NK-92 (cell line): ENCODE data around the gene DOCK7.
"Not testable (repeated sequence)": the region's sequence is repeated elsewhere in the genome, so short reads cannot be mapped to it uniquely, and the experiment has no call there.

Experiments
- DNase-seq: peaks from one replicate; lab custom pipeline; 2025; ENCODE audit not compliant: unreplicated experiment; lab: John Stamatoyannopoulos, UW

The DOCK7 gene

GRCh38 chr1:62541048-62541447 is 147.1 kb downstream of the DOCK7 start:
- DNase-seq: no peak

GRCh38 chr1:62539028-62539447 is 149.1 kb downstream of the DOCK7 start:
- DNase-seq: no peak

- no peak for DNase-seq
Observed at GRCh38 chr1:62536865-62537264, 151.3 kb downstream of the DOCK7 start.

GRCh38 chr1:62530516-62531154 is 157.6 kb downstream of the DOCK7 start:
- no peak for DNase-seq

- no peak for DNase-seq
Observed at GRCh38 chr1:62529227-62529626, 159.0 kb downstream of the DOCK7 start.

- no peak for DNase-seq
Observed at GRCh38 chr1:62528015-62528414, 160.2 kb downstream of the DOCK7 start.

GRCh38 chr1:62527346-62527745 is 160.8 kb downstream of the DOCK7 start:
- not testable (repeated sequence) for DNase-seq

GRCh38 chr1:62523860-62524259 is 164.3 kb downstream of the DOCK7 start:
- no peak for DNase-seq

- no peak for DNase-seq
Observed at GRCh38 chr1:62516600-62516999, 171.6 kb downstream of the DOCK7 start.

GRCh38 chr1:62514746-62515423 is 173.3 kb downstream of the DOCK7 start:
- no peak for DNase-seq

- no peak for DNase-seq
Observed at GRCh38 chr1:62513013-62513412, 175.2 kb downstream of the DOCK7 start.

- DNase-seq: no peak
Observed at GRCh38 chr1:62509028-62509427, 179.2 kb downstream of the DOCK7 start.

GRCh38 chr1:62508187-62508758 is 179.9 kb downstream of the DOCK7 start:
- no peak for DNase-seq

- no peak for DNase-seq
Observed at GRCh38 chr1:62500210-62500609, 188.0 kb downstream of the DOCK7 start.

GRCh38 chr1:62494137-62494536 is 194.0 kb downstream of the DOCK7 start:
- DNase-seq: no peak

- no peak for DNase-seq
Observed at GRCh38 chr1:62493656-62494055, 194.5 kb downstream of the DOCK7 start.

GRCh38 chr1:62492521-62492920 is 195.7 kb downstream of the DOCK7 start:
- DNase-seq: no peak

GRCh38 chr1:62487956-62488355 is 200.2 kb downstream of the DOCK7 start:
- no peak for DNase-seq

GRCh38 chr1:62484824-62485468 is 203.2 kb downstream of the DOCK7 start:
- DNase-seq: no peak

- no peak for DNase-seq
Observed at GRCh38 chr1:62481681-62482080, 206.5 kb downstream of the DOCK7 start.

GRCh38 chr1:62476525-62477219 is 211.5 kb downstream of the DOCK7 start:
- DNase-seq: no peak
